Brain microvascular endothelial cell (primary cell): Measurements from ENCODE around the gene ASPA.

ENCODE experiments used
- DNase-seq: peaks from one replicate; pipeline ENCODE4 v3.0.0-alpha.2; 2020
- H3K27ac ChIP-seq: fragments of 250-450 bp; sonication (Bioruptor Pico); 2 replicates; pipeline ENCODE4 v1.5.1; 2020; ENCODE audit warnings: mild to moderate bottlenecking, moderate library complexity
- H3K27me3 ChIP-seq: fragments of 250-450 bp; sonication (Bioruptor Pico); replicated peaks from 2 replicates; pipeline ENCODE4 v1.5.1; 2020; ENCODE audit warnings: mild to moderate bottlenecking
- H3K36me3 ChIP-seq: fragments of 250-450 bp; sonication (Bioruptor Pico); replicated peaks from 2 replicates; pipeline ENCODE4 v1.5.1; 2020; ENCODE audit warnings: mild to moderate bottlenecking
- H3K4me3 ChIP-seq: 2 replicates; pipeline ENCODE4 v1.5.1; 2011; ENCODE audit warnings: low read depth, mild to moderate bottlenecking, control low read depth, low read length, moderate library complexity
- CTCF ChIP-seq: IDR thresholded peaks from 2 replicates; pipeline ENCODE4 v1.5.1; 2011; ENCODE audit warnings: low read depth, mild to moderate bottlenecking, moderate library complexity, low read length, control low read depth, inconsistent platforms; ENCODE audit errors: missing control alignments
- in situ Hi-C: cut with HindIII; loops from 2 replicates; pipeline ENCODE4 v1.10.0; 2017; ENCODE audit warnings: low sequenced_read_pairs, low pct_ligation_motif_present

ASPA gene

GRCh38 chr17:3475251-3475685, 529 bp upstream of the ASPA start:
- no peak for TF ChIP-seq CTCF
- DNase-seq, result no peak
- H3K36me3 ChIP-seq, result no peaks in the 10 kb centered on the region
- H3K27me3 ChIP-seq, result no peaks in the 10 kb centered on the region
- no peak overlapping the region for H3K27ac ChIP-seq
- in situ Hi-C loops, result no loop called here
- no peak overlapping the region for H3K4me3 ChIP-seq

GRCh38 chr17:3479988-3480387, 4.2 kb downstream of the ASPA start:
- in situ Hi-C loops, result no loop called here
- no peak for DNase-seq
- Histone ChIP-seq H3K36me3 (no peaks in the 10 kb centered on the region), H3K27ac (no peak overlapping the region), H3K27me3 (no peaks in the 10 kb centered on the region), H3K4me3 (no peak overlapping the region)
- no peak for TF ChIP-seq CTCF

- in situ Hi-C loops, result no loop called here
- TF ChIP-seq CTCF, result no peak
Measured at GRCh38 chr17:3482852-3483251, 7.1 kb downstream of the ASPA start.

GRCh38 chr17:3485481-3486068, 9.8 kb downstream of the ASPA start:
- in situ Hi-C loops, result no loop called here

More at GRCh38 chr17:3482852-3483251, 7.1 kb downstream of the ASPA start:
- no peak for DNase-seq
- Histone ChIP-seq H3K27ac (no peak overlapping the region), H3K27me3 (no peaks in the 10 kb centered on the region), H3K36me3 (no peaks in the 10 kb centered on the region), H3K4me3 (no peak overlapping the region)

GRCh38 chr17:3497101-3497500, 21.3 kb downstream of the ASPA start:
- no peak for TF ChIP-seq CTCF
- no peak overlapping the region for H3K27ac ChIP-seq
- H3K4me3 ChIP-seq, result no peak overlapping the region
- no peaks in the 10 kb centered on the region for H3K36me3 ChIP-seq
- H3K27me3 ChIP-seq, result no peaks in the 10 kb centered on the region
- DNase-seq, result no peak
- in situ Hi-C loops, result no loop called here

More at GRCh38 chr17:3485481-3486068, 9.8 kb downstream of the ASPA start:
- Histone ChIP-seq H3K36me3 (no peaks in the 10 kb centered on the region), H3K27ac (no peak overlapping the region), H3K4me3 (no peak overlapping the region), H3K27me3 (no peaks in the 10 kb centered on the region)
- no peak for DNase-seq
- no peak for TF ChIP-seq CTCF

GRCh38 chr17:3501344-3501743, 25.5 kb downstream of the ASPA start:
- no peak overlapping the region for H3K27ac ChIP-seq
- no peaks in the 10 kb centered on the region for H3K27me3 ChIP-seq
- H3K36me3 ChIP-seq, result no peaks in the 10 kb centered on the region
- no peak overlapping the region for H3K4me3 ChIP-seq
- no peak for DNase-seq
- no peak for TF ChIP-seq CTCF
- in situ Hi-C loops, result no loop called here
